Liver (tissue), 9 donors: ENCODE measurements around the gene FYTTD1. TPM values are rescaled to one million over a fixed set of nuclear protein-coding genes. Genes with fewer than 3 reads are reported as not detected.
"Not testable (repeated sequence)": the region's sequence is repeated elsewhere in the genome, so short reads cannot be mapped to it uniquely, and the experiment has no call there.

ENCODE experiments used
- DNase-seq: peaks from one replicate; pipeline ENCODE4 v3.0.0-alpha.2; 2017; ENCODE audit warnings: low spot score
- H3K27ac ChIP-seq, 2 donors: one replicate each; pipeline ENCODE4 v1.7.0; 2013; ENCODE audit warnings: inconsistent platforms in 2 of 2, low read length in 2 of 2, control low read depth in 1 of 2, low read depth in 1 of 2, mild to moderate bottlenecking in 1 of 2
- H3K27me3 ChIP-seq, 4 donors: one replicate each; pipeline versions ENCODE4 v1.6.1 to v1.7.0; 2013; ENCODE audit warnings: low read length in 3 of 4, inconsistent platforms in 1 of 4, mild to moderate bottlenecking in 1 of 4, moderate library complexity in 1 of 4; ENCODE audit not compliant: control insufficient read depth in 4 of 4, insufficient read depth in 4 of 4
- H3K36me3 ChIP-seq, 4 donors: one replicate each; pipeline versions ENCODE4 v1.6.1 to v1.7.0; 2013; ENCODE audit warnings: low read length in 3 of 4, mild to moderate bottlenecking in 3 of 4, low read depth in 1 of 4, moderate library complexity in 1 of 4; ENCODE audit not compliant: control insufficient read depth in 4 of 4, insufficient read depth in 3 of 4
- H3K4me1 ChIP-seq, 4 donors: one replicate each; pipeline versions ENCODE4 v1.6.1 to v1.7.0; 2013; ENCODE audit warnings: low read length in 3 of 4, mild to moderate bottlenecking in 3 of 4, moderate library complexity in 1 of 4; ENCODE audit not compliant: control insufficient read depth in 4 of 4, insufficient read depth in 4 of 4
- H3K4me3 ChIP-seq, 3 donors: one replicate each; pipeline versions ENCODE4 v1.6.1 to v1.7.0; 2013; ENCODE audit warnings: low read length in 3 of 3, control low read depth in 1 of 3, low read depth in 1 of 3, mild to moderate bottlenecking in 1 of 3
- H3K9ac ChIP-seq, 2 donors: one replicate each; pipeline ENCODE4 v1.7.0; 2013; ENCODE audit warnings: low read length in 2 of 2, mild to moderate bottlenecking in 2 of 2, moderate library complexity in 2 of 2, control low read depth in 1 of 2, low read depth in 1 of 2
- H3K9me3 ChIP-seq, 4 donors: one replicate each; pipeline versions ENCODE4 v1.6.1 to v1.7.0; 2013; ENCODE audit warnings: low read length in 3 of 4; ENCODE audit not compliant: control insufficient read depth in 4 of 4
- EGR1 ChIP-seq, 2 donors: IDR thresholded peaks; 2 replicates each; pipeline ENCODE4 v1.6.1; 2016 to 2018; ENCODE audit warnings: antibody characterized with exemption in 2 of 2, low read depth in 2 of 2
- FOXA1 ChIP-seq: IDR thresholded peaks from 2 replicates; pipeline ENCODE4 v1.6.1; 2016; ENCODE audit warnings: antibody characterized with exemption
- FOXA2 ChIP-seq: IDR thresholded peaks from 2 replicates; pipeline ENCODE4 v1.6.1; 2016; ENCODE audit warnings: antibody characterized with exemption
- HNF4A ChIP-seq, 2 donors: conservative IDR thresholded peaks; 2 replicates each; pipeline ENCODE4 v1.6.1; 2016; ENCODE audit warnings: antibody characterized with exemption in 2 of 2, mild to moderate bottlenecking in 2 of 2
- HNF4G ChIP-seq: IDR thresholded peaks from 2 replicates; pipeline ENCODE4 v1.6.1; 2016; ENCODE audit warnings: antibody characterized with exemption
- JUND ChIP-seq, 2 donors: IDR thresholded peaks; 2 replicates each; pipeline ENCODE4 v1.6.1; 2016; ENCODE audit warnings: antibody characterized with exemption in 2 of 2
- MAX ChIP-seq: IDR thresholded peaks from 2 replicates; pipeline ENCODE4 v1.6.1; 2016; ENCODE audit warnings: antibody characterized with exemption
- NR2F2 ChIP-seq: IDR thresholded peaks from 2 replicates; pipeline ENCODE4 v1.6.1; 2016; ENCODE audit warnings: antibody characterized with exemption
- WGBS: extraction: QIAGEN DNeasy Blood & Tissue Kit; methylation state at CpG from one replicate; pipeline ENCODE4 v1.1.7; 2013; 5-methylcytosine and 5-hydroxymethylcytosine counted together
- polyA plus RNA-seq, 2 donors: library from polyadenylated mRNA; stranded (reverse) in 1 of 2; unstranded in 1 of 2; fragments of 200-250 nt in 1 of 2; fragments of >200 nt in 1 of 2; fragmentation: Nextera tagmentation in 1 of 2; extraction: Ambion mirVana in 1 of 2; gene quantifications; one replicate each; pipeline versions ENCODE4 v1.2.1 to v1.2.3, GENCODE V29; 2013 to 2015
- total RNA-seq, 2 donors: library from RNA; depleted of rRNA; stranded (reverse); fragments of >200 nt; gene quantifications; one replicate each; pipeline ENCODE4 v1.2.3, GENCODE V29; 2014
- TF ChIP-seq, protein P1 (sequence below): IDR thresholded peaks from 2 replicates; pipeline ENCODE4 v1.6.1; 2016; ENCODE audit warnings: antibody characterized with exemption, mild to moderate bottlenecking
- TF ChIP-seq, protein P2 (sequence below): fragments of 150-350 bp; IDR thresholded peaks from 2 replicates; pipeline ENCODE4 v1.5.1; 2017; ENCODE audit warnings: improper control_type of control experiment, low read depth, low read length; ENCODE audit not compliant: missing input control
- TF ChIP-seq, protein P3 (sequence below): IDR thresholded peaks from 2 replicates; pipeline ENCODE4 v1.6.1; 2016; ENCODE audit warnings: antibody characterized with exemption
- donor health status: healthy.
- donor health status: healthy.
- donor health status: healthy.
- donor health status: healthy.
- donor health status: healthy.

The FYTTD1 gene
- total and polyA plus RNA-seq, 4 donors: 11.5 to 22.7 (median 16.0) TPM

DNA sequence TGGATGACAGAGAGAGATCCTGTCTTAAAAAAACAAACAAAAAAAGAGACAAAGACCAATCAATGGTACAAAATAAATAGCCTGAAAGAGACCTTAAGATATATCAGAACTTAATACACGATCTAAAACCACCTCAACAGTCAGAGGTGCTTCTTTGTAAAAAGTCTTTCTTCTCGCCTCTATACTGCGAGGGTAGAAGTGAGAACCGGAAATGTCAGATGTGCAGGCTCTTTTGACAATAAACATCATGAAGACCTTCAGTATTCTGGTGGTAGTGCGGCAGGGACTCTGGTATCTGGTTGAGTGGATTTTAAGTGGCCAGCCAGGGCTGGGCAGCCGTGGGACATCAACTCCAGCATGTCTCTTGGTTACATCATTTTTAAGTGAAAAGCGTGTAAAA lies 43.0 kb upstream of the FYTTD1 start:
- no peaks in the 10 kb centered on the region for H3K27me3 ChIP-seq
- peaks cover 0 to 13% (median 12%) of the 10 kb centered on the region in 4 donors for H3K36me3 ChIP-seq
- no peak overlapping the region for H3K27ac ChIP-seq
- no peaks in the 10 kb centered on the region for H3K4me1 ChIP-seq
- no peak for TF ChIP-seq EGR1 (IDR thresholded peaks at IDR 0.05; ENCODE audit: low read depth in 2 of 2)
- TF ChIP-seq HNF4A (conservative IDR thresholded peaks at IDR 0.05): no peak
- TF ChIP-seq, protein P1, sequence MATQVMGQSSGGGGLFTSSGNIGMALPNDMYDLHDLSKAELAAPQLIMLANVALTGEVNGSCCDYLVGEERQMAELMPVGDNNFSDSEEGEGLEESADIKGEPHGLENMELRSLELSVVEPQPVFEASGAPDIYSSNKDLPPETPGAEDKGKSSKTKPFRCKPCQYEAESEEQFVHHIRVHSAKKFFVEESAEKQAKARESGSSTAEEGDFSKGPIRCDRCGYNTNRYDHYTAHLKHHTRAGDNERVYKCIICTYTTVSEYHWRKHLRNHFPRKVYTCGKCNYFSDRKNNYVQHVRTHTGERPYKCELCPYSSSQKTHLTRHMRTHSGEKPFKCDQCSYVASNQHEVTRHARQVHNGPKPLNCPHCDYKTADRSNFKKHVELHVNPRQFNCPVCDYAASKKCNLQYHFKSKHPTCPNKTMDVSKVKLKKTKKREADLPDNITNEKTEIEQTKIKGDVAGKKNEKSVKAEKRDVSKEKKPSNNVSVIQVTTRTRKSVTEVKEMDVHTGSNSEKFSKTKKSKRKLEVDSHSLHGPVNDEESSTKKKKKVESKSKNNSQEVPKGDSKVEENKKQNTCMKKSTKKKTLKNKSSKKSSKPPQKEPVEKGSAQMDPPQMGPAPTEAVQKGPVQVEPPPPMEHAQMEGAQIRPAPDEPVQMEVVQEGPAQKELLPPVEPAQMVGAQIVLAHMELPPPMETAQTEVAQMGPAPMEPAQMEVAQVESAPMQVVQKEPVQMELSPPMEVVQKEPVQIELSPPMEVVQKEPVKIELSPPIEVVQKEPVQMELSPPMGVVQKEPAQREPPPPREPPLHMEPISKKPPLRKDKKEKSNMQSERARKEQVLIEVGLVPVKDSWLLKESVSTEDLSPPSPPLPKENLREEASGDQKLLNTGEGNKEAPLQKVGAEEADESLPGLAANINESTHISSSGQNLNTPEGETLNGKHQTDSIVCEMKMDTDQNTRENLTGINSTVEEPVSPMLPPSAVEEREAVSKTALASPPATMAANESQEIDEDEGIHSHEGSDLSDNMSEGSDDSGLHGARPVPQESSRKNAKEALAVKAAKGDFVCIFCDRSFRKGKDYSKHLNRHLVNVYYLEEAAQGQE: no peak
- no peak for TF ChIP-seq FOXA1
- TF ChIP-seq JUND (IDR thresholded peaks at IDR 0.05): no peak
- H3K9me3 ChIP-seq: no peaks in the 10 kb centered on the region
- no peak for DNase-seq
- 96% methylated on average over 7 of the region's 7 CpGs for WGBS
- H3K9ac ChIP-seq: no peak overlapping the region
- no peak overlapping the region for H3K4me3 ChIP-seq

DNA sequence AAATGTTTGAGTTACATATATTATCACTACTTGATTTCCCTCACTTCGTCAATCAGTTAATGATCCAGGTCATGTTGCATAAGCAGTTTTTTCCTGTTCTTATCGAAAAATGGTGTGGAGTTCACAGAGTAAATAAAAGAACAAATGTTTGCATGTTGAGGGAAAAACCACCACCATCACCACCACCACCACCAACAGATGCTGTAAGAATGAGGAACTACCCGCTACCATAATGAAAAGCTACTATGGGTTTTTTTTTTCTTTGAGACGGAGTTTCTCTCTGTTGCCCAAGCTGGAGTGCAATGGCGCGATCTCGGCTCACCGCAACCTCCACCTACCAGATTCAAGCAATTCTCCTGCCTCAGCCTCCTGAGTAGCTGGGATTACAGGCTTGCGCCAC lies 40.5 kb upstream of the FYTTD1 start:
- Histone ChIP-seq H3K27ac (no peak overlapping the region), H3K27me3 (no peaks in the 10 kb centered on the region), H3K36me3 (peaks cover 0 to 8% (median 4%) of the 10 kb centered on the region in 4 donors), H3K4me1 (no peaks in the 10 kb centered on the region), H3K9ac (no peak overlapping the region), H3K9me3 (no peaks in the 10 kb centered on the region), H3K4me3 (no peak overlapping the region)
- WGBS: 89% methylated on average over 9 of the region's 9 CpGs
- DNase-seq: no peak
- TF ChIP-seq EGR1 (IDR thresholded peaks at IDR 0.05; ENCODE audit: low read depth in 2 of 2) (no peak), HNF4G (no peak), MAX (no peak), NR2F2 (no peak), JUND (IDR thresholded peaks at IDR 0.05) (no peak), HNF4A (conservative IDR thresholded peaks at IDR 0.05) (no peak), FOXA2 (no peak)
- TF ChIP-seq, protein P2, sequence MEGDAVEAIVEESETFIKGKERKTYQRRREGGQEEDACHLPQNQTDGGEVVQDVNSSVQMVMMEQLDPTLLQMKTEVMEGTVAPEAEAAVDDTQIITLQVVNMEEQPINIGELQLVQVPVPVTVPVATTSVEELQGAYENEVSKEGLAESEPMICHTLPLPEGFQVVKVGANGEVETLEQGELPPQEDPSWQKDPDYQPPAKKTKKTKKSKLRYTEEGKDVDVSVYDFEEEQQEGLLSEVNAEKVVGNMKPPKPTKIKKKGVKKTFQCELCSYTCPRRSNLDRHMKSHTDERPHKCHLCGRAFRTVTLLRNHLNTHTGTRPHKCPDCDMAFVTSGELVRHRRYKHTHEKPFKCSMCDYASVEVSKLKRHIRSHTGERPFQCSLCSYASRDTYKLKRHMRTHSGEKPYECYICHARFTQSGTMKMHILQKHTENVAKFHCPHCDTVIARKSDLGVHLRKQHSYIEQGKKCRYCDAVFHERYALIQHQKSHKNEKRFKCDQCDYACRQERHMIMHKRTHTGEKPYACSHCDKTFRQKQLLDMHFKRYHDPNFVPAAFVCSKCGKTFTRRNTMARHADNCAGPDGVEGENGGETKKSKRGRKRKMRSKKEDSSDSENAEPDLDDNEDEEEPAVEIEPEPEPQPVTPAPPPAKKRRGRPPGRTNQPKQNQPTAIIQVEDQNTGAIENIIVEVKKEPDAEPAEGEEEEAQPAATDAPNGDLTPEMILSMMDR: no peak
- TF ChIP-seq, protein P3, sequence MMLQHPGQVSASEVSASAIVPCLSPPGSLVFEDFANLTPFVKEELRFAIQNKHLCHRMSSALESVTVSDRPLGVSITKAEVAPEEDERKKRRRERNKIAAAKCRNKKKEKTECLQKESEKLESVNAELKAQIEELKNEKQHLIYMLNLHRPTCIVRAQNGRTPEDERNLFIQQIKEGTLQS: no peak
- TF ChIP-seq, protein P1: no peak

DNA sequence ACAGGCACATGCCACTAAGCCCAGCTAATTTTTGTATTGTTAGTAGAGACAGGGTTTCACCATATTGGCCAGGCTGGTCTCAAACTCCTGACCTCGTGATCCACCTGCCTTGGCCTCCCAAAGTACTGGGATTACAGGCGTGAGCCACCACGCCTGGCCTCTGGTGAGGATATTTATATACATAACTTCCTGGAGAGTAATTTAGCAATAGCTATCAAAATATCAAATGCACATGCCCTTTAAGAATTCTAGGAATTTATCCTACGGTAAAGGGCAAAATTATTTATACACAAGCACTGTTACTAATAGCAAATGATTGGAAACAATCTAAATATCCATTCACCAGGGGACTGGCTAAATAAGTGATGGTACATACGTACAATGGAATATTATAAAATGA lies 38.7 kb upstream of the FYTTD1 start:
- not testable (repeated sequence) for H3K4me1 ChIP-seq, H3K27me3 ChIP-seq, H3K9ac ChIP-seq, H3K36me3 ChIP-seq, H3K27ac ChIP-seq, H3K4me3 ChIP-seq, DNase-seq, H3K9me3 ChIP-seq
- 97% methylated on average over 5 of the region's 5 CpGs for WGBS
